Loucy (cell line): ENCODE results near the gene SPAG6.

Source experiments
- CTCF ChIP-seq: fragments of 200-600 bp; sonication (generic); conservative IDR thresholded peaks from 2 replicates; pipeline ENCODE4 v1.5.1; 2014; ENCODE audit warnings: mild to moderate bottlenecking, antibody characterized with exemption, low read length
- EZH2phosphoT487 ChIP-seq: fragments of 200-600 bp; IDR thresholded peaks from 2 replicates; pipeline ENCODE4 v1.6.1; 2018; ENCODE audit warnings: antibody characterized with exemption, mild to moderate bottlenecking, moderate library complexity, borderline replicate concordance

DNA sequence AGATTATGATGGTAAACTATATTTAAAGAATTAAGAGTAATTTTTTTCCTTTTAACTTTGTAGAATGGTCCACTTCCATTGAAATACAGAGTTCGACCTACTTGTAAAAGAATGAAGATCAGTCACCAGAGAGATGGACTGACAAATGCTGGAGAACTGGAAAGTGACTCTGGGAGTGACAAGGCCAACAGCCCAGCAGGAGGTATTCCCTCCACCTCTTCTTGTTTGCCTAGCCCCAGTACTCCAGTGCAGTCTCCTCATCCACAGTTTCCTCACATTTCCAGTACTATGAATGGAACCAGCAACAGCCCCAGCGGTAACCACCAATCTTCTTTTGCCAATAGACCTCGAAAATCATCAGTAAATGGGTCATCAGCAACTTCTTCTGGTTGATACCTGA lies 16.1 kb upstream of the SPAG6 start:
- TF ChIP-seq CTCF = no peak
- TF ChIP-seq EZH2phosphoT487 = no peak
